ENCODE data around the gene BHLHE23.

The BHLHE23 gene

GRCh38 chr20:62966212-62967148 is 40.3 kb downstream of the BHLHE23 start:
- TF ChIP-seq CTCF (conservative IDR thresholded peaks at IDR 0.05; ENCODE audit: low read depth, low read length): no peak
- no peak overlapping the region for H3K4me3 ChIP-seq (ENCODE audit: low read length)
- DNase-seq (ENCODE audit: low read depth): no peak

- no peak for DNase-seq (ENCODE audit: low read depth)
- H3K4me3 ChIP-seq (ENCODE audit: low read length): no peak overlapping the region
Observed at GRCh38 chr20:62965363-62965771, 41.4 kb downstream of the BHLHE23 start.

GRCh38 chr20:62964700-62965099 is 42.1 kb downstream of the BHLHE23 start:
- no peak overlapping the region for H3K4me3 ChIP-seq (ENCODE audit: low read length)
- no peak for DNase-seq (ENCODE audit: low read depth)

More at GRCh38 chr20:62965363-62965771, 41.4 kb downstream of the BHLHE23 start:
- no peak for TF ChIP-seq CTCF (conservative IDR thresholded peaks at IDR 0.05; ENCODE audit: low read depth, low read length)

GRCh38 chr20:62963614-62964397 is 43.0 kb downstream of the BHLHE23 start:
- no peak for TF ChIP-seq CTCF (conservative IDR thresholded peaks at IDR 0.05; ENCODE audit: low read depth, low read length)
- no peak for DNase-seq (ENCODE audit: low read depth)
- H3K4me3 ChIP-seq (ENCODE audit: low read length): no peak overlapping the region

More at GRCh38 chr20:62964700-62965099, 42.1 kb downstream of the BHLHE23 start:
- no peak for TF ChIP-seq CTCF (conservative IDR thresholded peaks at IDR 0.05; ENCODE audit: low read depth, low read length)

- no peak overlapping the region for H3K4me3 ChIP-seq (ENCODE audit: low read length)
- TF ChIP-seq CTCF (conservative IDR thresholded peaks at IDR 0.05; ENCODE audit: low read depth, low read length): no peak
Observed at GRCh38 chr20:62962891-62963613, 43.7 kb downstream of the BHLHE23 start.

GRCh38 chr20:62962221-62962879 is 44.4 kb downstream of the BHLHE23 start:
- no peak overlapping the region for H3K4me3 ChIP-seq (ENCODE audit: low read length)
- TF ChIP-seq CTCF (conservative IDR thresholded peaks at IDR 0.05; ENCODE audit: low read depth, low read length): no peak

More at GRCh38 chr20:62962891-62963613, 43.7 kb downstream of the BHLHE23 start:
- DNase-seq (ENCODE audit: low read depth): no peak

More at GRCh38 chr20:62962221-62962879, 44.4 kb downstream of the BHLHE23 start:
- DNase-seq (ENCODE audit: low read depth): no peak

All from retinal pigment epithelial cell (primary cell).